Effector CD8-positive, alpha-beta T cell (primary cell): ENCODE results near the gene HNRNPH2.

Experiments
- DNase-seq: peaks from one replicate; lab custom pipeline; 2025; lab: John Stamatoyannopoulos, UW
- total RNA-seq, 4 experiments: gene quantifications; one replicate each; lab custom pipeline; 2026; lab: John Stamatoyannopoulos, UW

HNRNPH2 gene, protein sequence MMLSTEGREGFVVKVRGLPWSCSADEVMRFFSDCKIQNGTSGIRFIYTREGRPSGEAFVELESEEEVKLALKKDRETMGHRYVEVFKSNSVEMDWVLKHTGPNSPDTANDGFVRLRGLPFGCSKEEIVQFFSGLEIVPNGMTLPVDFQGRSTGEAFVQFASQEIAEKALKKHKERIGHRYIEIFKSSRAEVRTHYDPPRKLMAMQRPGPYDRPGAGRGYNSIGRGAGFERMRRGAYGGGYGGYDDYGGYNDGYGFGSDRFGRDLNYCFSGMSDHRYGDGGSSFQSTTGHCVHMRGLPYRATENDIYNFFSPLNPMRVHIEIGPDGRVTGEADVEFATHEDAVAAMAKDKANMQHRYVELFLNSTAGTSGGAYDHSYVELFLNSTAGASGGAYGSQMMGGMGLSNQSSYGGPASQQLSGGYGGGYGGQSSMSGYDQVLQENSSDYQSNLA
- total RNA-seq, result 63.4 to 79.7 (median 65.0) reads per million in 4 experiments

DNA sequence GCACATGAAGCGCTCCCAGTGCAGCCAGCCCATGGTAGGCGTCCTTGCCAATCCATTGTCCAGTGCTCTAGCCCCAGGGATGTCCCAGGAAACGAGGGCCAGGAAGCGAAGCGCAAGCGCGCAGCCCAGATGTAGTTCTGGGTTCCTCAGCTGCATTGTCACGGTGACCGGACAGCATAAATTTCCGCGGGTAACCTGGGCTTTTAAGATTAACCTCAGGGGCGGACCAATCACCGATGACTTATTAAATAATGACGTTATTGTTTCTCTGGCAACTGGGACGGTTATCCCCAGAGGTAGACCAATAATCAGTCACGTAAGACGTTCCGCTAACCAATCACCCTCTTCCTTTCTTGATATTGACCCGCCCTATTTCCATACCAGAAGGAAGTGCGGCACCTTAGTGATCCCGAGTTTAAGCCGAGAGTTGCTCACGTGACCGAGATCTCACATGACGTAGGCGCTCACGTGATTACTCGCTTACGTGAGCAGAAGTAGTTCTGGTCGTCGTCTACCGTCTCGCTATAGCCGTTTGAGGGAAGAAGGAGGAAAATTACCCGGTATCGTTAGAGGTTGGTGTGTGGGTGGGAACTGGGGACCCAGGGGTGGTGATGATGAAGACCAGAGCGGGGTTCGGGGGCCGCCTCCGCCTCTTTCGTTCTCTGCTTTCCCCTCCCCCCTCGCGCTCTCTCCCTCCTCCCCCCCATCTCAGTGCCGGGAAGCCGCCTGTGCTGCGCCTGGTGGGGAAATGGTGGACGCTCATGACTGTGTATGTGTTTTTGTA is at the start of gene HNRNPH2, which contains the start of gene GLA:
Gene HNRNPH2, plus strand, starts transcription at position 475 of the 784 bp plus-strand sequence. CDS start 3,767 bp downstream, outside the sequence.
Gene GLA, minus strand, starts transcription at position 178 of the 784 bp plus-strand sequence. Its CDS starts 22 bp downstream, at position 156.
- peak; percentile 78 for DNase-seq

DNA sequence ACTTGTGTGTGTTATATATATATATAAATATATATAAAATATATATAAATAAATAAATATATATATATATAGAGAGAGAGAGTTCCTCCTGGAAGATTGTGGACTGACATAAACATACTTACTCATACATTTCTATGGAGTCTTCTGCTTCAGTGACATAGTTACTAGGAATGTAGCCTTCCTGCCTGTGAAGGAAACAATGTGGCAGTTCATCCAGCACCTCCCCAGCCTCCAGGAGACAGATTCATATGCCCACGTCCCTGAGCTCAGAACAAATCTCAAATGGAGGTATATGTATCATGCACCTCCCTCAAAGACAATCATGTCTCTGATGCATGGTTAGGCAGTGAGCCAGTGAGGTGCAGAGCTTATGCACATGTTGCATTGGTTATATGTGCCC is 48.1 kb upstream of the HNRNPH2 start:
- DNase-seq, result no peak

DNA sequence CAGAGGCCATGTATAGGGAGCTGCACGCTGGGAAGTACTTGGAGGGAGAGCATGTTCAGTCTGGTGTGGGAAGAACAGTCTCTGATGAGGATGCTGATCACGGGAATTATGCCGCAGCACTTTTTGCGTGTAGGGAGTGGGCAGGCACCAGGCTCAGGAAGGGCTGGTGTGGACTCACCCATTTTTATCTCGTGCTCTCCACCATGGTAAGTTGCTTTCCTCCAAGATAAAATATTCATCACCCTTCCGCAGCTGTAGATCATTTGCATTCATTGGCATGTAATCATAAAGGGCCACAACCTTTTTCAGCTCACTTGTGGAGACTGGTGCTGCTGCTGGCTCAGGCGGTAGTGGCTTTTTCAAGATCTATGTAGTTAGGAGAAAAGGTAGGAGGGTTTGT is 47.6 kb upstream of the HNRNPH2 start:
- DNase-seq, result no peak

DNA sequence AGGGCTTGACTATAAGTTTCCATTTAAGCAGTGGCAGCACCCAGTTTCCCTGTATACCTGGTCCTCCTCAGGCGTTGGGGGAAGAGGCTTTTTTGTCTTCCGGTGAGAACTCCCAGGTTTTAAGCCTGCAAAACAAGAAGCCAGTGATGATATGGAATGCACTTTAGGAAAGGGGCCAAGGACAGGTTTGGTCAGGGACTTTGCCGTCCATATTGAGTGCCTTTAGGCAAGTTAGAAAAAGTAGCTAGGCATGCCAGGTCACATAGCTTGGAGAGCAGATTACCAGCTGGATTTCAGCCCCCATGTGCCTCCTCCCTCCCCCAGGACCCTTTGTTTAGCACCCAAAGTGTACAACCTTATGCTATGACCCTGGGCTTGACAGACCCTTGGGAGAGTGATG is 45.9 kb upstream of the HNRNPH2 start:
- no peak for DNase-seq

DNA sequence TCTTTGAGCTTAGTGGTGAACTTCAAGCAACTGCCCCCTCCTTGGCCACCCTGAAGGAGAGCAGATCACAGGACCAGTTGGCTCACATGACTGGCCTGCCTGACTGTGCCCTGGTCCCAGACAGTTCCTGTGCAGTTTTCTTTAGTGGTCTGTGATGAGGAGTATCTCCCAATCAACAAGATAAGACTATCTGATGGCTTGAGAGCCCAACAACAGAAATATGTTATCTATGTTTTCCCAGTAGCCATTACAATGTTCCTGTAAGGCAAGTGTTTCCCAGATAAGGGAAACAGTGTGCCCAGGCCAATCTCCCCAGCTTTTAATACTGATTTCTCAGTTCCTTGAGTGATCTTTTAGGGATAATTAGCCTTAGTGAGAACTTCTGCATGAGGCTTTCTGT is 45.3 kb upstream of the HNRNPH2 start:
- no peak for DNase-seq

DNA sequence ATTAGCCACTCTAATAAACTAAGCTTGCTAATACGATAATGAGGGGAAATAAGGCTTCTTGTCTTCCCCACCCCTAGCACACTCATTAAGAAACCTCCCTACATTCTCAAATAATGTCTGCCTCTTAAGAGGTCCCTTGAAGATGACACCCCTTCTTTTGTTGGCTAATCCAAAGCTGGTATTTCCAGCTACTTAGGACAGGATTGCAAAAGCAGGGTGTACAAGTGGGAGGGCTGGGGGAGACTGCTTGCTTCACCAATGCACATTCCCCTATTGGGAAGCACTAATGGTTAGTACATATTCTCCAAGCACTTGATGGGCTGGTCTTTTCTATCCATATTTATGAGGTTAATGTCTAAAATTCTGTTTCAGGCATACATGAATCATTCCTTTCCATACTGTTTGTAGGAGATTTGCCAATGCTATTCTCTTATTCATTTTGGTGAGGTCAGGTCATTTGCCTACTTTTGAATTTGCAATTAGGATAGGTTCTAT is 42.7 kb upstream of the HNRNPH2 start:
- no peak for DNase-seq

DNA sequence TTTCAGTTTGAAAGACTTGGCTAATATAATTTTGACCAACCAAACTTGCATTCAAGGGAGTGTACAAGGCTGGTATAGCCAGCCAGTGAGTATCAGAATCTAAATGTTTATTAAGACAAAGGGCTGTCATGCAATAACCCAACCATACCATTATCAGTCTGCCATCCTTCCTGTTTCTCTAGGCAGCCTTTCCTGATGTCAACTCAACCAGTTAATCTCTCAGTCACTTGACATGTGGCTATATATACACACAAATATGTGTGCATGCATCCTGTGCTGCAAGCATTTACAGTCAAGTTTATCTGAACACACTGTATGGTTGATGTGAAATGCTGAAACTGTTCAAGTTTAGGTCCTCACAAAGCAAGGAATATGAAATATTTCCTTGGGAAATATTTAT is 39.2 kb upstream of the HNRNPH2 start:
- no peak for DNase-seq

DNA sequence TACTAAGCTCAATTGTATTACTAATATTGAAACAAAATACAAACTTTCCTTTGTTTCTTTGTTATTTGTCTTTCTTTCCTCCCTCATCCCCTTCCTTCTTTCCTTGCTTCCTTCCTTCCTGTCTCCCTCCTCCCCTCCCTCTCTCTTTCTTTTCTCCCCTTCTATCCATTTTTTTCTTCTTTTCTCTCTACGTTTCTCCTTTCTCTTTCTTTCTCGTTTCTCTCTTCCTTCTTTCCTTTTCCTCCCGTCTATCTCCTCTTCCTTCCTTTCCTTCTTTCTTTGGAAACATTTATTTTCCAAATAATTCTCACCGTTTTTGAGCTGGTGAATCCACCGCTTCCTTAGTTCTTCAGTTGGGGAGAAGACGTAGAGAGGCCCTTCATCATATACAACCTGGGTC is 38.3 kb upstream of the HNRNPH2 start:
- DNase-seq, result no peak

DNA sequence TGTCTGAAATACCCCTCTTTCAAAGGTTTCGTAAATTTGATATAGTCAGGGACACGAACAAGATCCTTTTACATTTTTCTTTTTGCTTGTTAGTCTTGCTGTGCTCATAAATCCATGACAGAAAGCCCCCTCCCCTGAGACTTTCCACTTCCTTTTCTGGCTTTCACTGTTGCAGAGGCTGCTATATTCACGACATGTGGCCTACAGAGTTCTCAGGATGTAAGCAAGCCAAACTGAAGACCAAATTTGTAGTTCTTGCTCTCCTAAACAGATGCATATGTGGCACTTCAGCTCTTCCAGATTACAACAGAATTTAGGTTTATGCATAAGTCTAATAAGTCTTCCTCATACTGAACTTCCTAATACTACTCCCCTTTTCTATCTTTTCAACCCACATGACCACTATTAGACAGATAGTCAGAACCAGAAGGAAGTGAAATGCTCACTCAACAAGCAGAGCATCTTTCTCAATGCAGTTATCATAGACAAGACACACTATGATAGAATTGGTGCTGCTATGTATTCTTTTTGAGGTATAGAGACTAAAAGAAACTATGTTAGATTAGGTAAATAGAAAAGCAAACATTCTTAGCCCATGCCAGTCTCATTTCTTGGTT is 37.0 kb upstream of the HNRNPH2 start:
- no peak for DNase-seq

DNA sequence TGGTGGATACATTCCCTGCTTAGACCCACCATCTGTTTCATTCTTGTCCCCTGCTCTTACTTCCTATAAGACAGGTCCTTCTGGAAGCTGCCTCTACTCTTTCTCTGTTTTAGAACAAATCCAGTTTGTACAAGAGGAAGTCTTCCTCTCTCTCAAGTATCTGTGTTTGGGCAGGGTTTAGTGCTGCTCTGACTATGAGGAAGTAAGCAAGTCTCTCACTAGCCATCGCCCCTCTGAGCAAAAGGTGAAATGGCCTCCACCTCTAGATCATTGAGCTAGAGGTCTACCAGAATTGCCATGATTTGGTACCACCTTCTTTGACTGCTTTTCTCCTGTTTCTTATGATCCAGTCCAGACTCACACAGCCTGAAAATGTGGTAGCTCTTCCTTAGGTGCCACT is 30.5 kb upstream of the HNRNPH2 start:
- no peak for DNase-seq

DNA sequence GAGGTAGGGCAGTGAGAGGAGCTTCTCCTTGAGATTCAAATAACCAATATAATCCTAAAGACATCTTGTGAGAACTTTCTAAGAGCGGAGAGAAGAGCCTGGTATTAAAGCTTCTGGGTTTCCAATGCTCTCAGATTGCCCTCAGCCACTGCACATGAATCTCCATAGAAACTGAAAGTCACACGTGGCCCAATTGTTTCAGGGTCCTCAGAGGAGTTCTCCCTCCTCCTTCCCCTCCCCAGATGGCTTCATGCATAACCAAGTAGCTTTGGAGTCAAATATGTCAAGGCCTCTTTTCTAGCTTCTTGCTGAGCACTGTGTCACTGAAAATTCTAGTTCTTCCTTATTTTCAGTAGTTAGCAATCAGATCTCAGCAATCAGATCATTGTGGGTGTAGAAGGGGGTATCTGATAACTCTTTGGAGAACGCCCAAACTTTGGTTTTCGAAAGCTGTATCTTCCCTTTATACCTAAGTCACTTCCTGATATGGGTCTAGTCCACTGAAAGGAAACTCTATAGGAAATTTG is 24.3 kb upstream of the HNRNPH2 start:
- no peak for DNase-seq

DNA sequence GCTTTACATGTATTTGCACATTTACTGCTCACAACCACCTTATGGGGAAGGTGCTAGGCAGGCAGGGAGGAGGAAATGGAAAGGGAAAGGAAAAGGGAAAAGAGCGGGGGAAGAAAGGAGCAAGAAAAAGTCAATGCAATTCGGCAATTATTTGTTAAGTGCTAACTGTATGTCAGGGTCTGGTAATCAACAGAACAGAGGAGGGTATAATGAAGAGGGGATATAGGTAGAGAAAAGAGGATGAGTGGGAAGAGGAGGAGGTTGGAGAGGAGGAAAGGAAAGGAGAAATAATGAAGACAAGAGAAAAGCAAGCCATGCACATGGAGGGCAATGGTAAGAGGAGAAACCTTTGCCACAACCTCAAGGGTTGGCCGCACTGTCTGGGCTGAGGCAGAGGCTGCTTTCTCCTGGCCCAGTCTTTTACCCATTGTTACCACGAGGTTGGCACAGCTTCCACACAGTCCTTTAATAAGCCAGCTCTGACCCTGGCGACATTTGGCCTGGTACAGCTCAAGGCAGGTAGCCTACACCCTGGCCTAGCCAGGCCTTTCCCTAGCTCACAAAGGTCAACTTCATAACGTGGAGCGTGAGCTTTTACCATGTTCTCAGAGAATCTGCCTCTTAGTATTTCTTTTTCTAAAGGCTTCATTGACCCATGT is 22.9 kb upstream of the HNRNPH2 start:
- DNase-seq, result no peak

DNA sequence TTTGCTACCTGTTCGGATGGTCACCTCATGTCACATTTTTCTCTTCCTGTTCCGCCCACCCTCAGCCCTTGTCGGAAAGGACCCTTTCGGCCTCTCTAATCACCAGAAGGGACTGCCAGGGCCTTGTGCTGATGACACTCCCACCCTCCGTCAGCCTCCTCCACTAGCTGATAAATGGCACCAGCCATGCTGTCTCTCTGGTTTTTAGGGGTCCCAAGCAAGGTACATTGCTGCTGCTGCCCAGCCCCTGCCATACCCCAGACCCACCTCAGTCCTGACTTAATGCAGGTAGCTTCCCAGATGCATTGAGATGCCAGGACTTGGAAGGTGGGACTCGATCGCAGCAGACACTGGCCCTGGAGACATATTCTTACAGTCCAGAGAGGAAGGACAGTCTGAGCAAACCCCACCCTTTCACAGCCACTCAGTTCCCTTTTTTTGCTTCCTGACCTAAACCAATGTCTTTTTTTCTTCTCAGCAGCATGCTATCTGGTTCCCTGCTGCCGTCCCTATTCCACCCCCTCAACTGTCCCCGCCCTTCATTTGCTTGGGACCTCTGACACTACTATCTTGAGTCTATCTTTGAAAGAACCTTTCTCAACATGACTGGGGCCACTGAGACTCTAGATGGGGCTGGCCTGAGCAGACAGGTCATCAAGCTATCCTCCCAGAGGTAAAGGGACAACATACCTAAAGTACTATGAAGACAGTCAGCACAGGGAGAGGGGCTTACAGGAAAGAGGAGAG is 22.1 kb upstream of the HNRNPH2 start, which contains the start of gene BTK:
Gene BTK, minus strand, starts transcription at position 397 of the 747 bp plus-strand sequence. CDS start 10,907 bp downstream, outside the sequence.
- DNase-seq, result no peak

DNA sequence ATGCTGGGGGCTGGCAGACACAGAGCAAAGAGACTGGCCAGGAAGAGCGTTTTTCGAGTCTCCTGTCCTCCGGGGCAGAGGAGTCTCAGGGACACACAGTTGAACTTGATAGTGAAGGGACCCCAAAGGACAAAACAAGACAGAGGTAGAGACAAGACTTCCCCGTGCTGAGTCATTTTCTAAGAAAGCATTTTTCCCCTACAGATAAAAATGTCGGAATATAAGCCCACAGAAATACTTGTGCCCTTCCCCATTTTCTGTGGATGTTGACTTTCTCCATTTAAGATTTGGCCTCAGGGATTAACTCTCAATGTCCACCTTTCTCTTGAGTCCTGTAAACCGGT is 21.5 kb upstream of the HNRNPH2 start:
- no peak for DNase-seq

DNA sequence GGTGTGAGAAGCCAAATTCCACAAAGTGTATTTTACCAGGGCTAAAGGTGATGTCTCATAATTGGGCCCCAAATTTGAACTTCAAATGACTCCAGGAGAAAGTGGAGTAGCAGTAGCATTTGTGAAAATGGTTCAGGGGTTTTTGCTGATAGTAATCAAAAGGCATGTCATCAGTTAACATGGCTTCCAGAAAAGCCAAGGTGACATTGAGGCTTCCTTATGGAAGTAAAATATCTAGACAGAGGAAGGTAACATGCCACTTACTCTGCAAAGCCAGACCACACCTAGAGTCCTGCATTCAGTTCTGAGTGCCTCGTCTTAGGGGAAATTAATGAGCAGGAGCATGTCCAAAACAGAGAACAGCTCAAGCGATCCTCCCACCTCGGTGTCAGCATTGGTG is 19.4 kb upstream of the HNRNPH2 start:
- no peak for DNase-seq

DNA sequence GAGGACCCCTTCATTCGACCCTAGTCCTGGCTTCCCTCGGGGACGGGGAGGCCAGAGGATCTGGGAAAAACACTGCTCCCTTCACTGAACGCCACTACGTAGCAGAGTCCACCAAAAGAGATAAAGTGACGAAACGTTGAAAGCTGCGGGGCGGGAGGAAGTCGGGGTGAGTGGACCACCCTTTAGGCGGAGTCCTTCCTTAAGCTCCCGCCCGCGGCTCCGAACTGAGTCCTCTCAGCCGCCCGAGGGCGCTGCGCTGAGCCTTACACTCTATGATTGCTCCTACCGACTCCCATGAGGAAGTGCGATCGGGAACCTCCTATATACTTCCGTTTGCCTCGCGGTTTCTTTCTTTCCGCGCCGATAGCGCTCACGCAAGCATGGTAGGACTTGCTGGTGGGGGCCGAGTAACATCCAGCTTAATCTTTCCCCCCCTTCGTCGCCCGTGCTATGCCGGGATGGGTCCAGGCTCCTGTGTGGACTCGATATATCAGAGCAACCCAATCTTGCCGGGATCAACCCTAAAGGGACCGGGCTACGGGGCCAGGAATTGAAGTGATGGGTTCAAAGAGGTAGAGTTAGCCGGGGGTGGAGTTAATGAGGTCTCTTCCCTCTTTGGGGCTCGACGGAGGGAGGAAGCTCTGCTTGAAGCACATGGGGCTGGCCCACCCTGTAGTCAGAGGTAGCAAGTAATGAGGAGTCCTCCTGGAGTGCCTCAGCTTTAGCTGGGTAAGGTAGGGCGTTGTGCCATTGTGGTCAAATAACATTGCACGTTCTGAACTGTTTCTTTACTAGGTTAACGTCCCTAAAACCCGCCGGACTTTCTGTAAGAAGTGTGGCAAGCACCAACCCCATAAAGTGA is 17.1 kb upstream of the HNRNPH2 start, which contains the start of gene RPL36A:
Gene RPL36A, plus strand, starts transcription at position 348 of the 862 bp plus-strand sequence. Its CDS starts 33 bp downstream, at position 381.
- peak; percentile 68 for DNase-seq

DNA sequence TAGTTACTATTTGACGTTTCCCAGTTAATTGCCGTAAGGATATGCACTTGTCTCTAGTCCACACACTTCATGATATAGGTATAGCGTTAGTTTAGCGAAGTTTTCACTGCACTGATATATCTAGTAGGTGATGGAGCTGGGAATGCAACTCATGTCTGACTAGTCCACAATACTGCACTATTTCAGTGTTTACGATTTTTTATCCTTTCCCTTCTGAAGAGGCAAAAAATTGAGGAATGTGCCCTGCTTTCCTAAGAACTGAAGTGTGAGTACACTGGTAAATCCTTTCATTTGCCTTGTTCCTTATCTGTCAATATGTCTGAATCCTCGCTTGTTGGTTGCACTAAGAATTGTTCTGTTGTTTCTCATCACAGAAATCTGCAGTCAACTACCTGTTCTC is 16.2 kb upstream of the HNRNPH2 start:
- DNase-seq, result no peak

DNA sequence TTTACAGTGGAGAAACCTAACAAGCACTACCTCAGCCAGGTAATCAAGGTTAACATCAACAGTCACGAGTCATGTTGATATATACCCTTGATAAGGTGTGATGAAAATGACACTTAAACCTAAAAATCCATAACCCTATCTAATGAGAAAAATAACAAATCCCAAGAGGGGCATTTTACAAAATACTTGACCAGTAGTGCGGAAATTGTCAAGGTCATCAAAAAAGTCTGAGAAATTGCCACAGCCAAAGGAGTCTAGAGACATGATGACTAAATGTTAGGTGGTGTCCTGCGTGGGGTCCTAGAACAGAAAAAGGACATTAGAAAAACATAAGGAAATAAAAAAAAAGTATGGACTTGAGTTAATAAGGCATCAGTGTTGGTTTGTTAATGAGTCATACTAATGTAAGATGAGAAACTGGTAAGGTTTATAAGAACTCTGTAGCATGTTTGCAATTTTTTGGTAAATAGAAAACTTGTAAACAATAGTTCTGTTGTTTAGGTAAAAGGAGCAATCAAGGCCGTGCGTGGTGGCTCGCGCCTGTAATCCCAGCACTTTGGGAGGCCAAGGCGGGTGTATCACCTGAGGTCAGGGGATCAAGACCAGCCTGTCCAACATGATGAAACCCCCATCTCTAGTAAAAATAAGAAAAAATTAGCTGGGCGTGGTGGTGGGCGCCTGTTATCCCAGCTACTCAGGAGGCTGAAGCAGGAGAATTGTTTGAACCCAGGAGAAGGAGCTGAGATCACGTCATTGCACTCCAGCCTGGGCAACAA is 14.3 kb upstream of the HNRNPH2 start:
- DNase-seq, result no peak

DNA sequence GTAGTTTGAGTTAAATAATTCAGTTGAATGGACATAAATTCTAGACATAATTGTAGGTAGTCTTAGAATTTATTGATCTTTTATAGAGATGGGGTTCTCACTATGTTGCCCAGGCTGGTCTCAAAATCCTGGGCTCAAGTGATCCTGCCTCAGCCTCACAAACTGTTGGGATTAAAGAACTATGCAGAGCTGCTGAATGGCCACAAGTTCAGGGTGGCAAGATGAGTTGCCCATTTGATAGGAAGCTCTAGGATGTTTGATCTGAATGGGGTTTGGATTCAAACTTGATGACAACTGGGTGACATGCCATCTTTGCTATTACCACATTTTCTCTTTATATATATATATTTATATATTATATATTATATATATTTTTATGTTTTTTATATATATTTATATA is 13.7 kb upstream of the HNRNPH2 start:
- DNase-seq, result no peak
